GM12892 (cell line): ENCODE measurements around the gene TYW3.

ENCODE experiments used
- POLR2A ChIP-seq: IDR thresholded peaks from 2 replicates; pipeline ENCODE4 v1.6.1; 2011; ENCODE audit warnings: low read depth, low read length, control low read depth
- TAF1 ChIP-seq: IDR thresholded peaks from 2 replicates; pipeline ENCODE4 v1.6.1; 2011; ENCODE audit warnings: low read depth, mild to moderate bottlenecking, control low read depth, low read length, borderline replicate concordance

DNA sequence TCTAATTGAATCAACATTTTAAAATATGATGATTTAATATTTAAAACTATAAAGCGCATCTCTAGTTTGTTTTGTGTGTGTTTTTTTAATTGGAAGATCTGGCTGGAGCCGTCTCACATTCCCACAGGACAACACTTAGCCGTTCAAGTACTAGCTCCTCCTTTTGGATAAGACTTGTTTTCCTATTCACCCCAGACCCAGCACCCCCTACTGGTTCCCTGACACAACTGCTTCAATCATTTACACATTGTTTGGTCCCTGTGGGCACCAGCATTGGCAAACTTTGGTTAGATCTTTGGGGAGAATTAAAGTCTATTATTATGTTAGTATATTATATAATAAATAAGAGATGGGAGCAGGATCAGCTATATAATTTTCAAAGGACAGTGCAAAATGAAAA, 34.5 kb downstream of the TYW3 start:
- TF ChIP-seq TAF1 (no peak), POLR2A (no peak)
